Stimulated activated CD8-positive, alpha-beta memory T cell treated with anti-CD3 and anti-CD28 coated beads, Interleukin-2, amount 100 ng/mL, for 48 hours (primary cell): ENCODE data around the gene ARHGEF10L.

Source experiments
- DNase-seq, 2 donors: peaks; one replicate each; pipeline ENCODE4 v3.0.0-alpha.2; 2020; ENCODE audit warnings: low read depth in 2 of 2

Gene ARHGEF10L

GRCh38 chr1:17594026-17594425 lies 54.5 kb downstream of the ARHGEF10L start:
- no peak for DNase-seq

GRCh38 chr1:17594690-17595601 lies 55.4 kb downstream of the ARHGEF10L start:
- no peak for DNase-seq

GRCh38 chr1:17595602-17595925 lies 56.1 kb downstream of the ARHGEF10L start:
- no peak for DNase-seq

GRCh38 chr1:17596186-17596585 lies 56.7 kb downstream of the ARHGEF10L start:
- DNase-seq: no peak

- no peak for DNase-seq
These were observed 57.4 kb downstream of the ARHGEF10L start for GRCh38 chr1:17596651-17597509.

- no peak for DNase-seq
These were observed 58.2 kb downstream of the ARHGEF10L start for GRCh38 chr1:17597651-17598050.

- DNase-seq: no peak
These were observed 58.8 kb downstream of the ARHGEF10L start for GRCh38 chr1:17598251-17598650.

GRCh38 chr1:17599291-17599953 lies 59.9 kb downstream of the ARHGEF10L start:
- no peak for DNase-seq

- no peak for DNase-seq
These were observed 60.4 kb downstream of the ARHGEF10L start for GRCh38 chr1:17599954-17600300.

GRCh38 chr1:17600321-17600720 lies 60.8 kb downstream of the ARHGEF10L start:
- DNase-seq: no peak

GRCh38 chr1:17601643-17602382 lies 62.3 kb downstream of the ARHGEF10L start:
- no peak for DNase-seq

GRCh38 chr1:17603091-17603841 lies 63.8 kb downstream of the ARHGEF10L start:
- no peak for DNase-seq

GRCh38 chr1:17605582-17606344 lies 66.3 kb downstream of the ARHGEF10L start:
- DNase-seq: no peak

GRCh38 chr1:17606826-17607440 lies 67.4 kb downstream of the ARHGEF10L start:
- DNase-seq: peak; percentile 38 to 45

GRCh38 chr1:17607644-17608581 lies 68.4 kb downstream of the ARHGEF10L start:
- no peak for DNase-seq

- no peak for DNase-seq
These were observed 70.0 kb downstream of the ARHGEF10L start for GRCh38 chr1:17609529-17609928.

GRCh38 chr1:17610085-17610484 lies 70.6 kb downstream of the ARHGEF10L start:
- no peak for DNase-seq

GRCh38 chr1:17610713-17611112 lies 71.2 kb downstream of the ARHGEF10L start:
- DNase-seq: no peak

- no peak for DNase-seq
These were observed 72.5 kb downstream of the ARHGEF10L start for GRCh38 chr1:17611991-17612390.
